GM18498 (cell line): ENCODE data around the gene TAGLN2.
A peak's percentile ranks its signal among the peaks of the same experiment; 100 is the strongest.

Source experiments
- ATAC-seq: cut with Tn5 transposase; IDR thresholded peaks from one replicate; pipeline ENCODE4 v1.9.1; 2021; ENCODE audit warnings: mild to moderate bottlenecking, moderate library complexity; ENCODE audit not compliant: unreplicated experiment

TAGLN2 gene

DNA sequence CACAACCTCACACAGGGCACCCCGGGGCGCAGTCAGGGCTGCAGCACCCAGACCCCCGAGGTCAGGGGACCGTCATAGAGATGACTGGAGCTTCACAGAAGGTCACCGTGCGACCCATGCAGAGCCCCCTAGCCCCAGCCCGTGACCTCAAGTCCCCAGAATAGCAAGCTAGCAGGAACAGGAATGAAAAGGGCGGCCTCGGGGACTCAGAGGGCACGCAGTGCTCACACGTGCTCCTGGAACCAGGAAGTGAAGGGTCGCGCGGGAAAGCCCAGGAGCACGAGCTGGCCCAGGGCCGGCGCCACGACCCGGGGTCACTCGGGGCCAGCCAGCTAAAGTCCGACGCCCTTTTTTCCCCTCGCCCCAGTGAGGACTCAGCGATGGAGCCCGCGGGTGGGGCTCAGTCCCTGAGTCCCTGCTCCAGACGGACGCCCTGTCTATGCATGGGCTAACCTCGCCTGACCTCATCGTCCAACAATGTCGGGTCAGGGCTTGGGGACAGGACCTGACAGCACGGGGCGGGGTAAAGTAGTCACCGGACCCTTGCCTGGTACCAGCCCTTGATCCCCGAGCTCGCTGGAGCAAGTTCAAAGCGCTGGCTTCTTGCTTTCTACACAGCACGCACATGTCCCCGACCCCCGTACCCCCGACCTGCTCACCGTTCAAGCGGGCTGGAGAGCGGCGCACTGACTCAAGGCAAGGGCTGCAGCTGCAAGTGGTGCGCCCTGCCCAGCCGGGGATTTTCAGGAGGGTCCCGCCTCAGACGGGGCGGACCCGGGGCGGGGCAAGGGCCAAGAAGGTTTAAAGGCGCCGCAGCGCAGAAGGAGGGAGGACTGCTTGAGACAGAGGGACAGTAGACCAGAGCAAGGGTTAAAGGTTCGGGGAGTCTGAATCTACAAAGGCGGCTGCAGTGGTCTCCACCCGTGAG lies at the start of gene TAGLN2:
Gene TAGLN2 (minus strand): TSS at position 717 of the 928 bp plus-strand sequence. CDS start 4,998 bp downstream, outside the sequence.
- peak; percentile 65 for ATAC-seq

DNA sequence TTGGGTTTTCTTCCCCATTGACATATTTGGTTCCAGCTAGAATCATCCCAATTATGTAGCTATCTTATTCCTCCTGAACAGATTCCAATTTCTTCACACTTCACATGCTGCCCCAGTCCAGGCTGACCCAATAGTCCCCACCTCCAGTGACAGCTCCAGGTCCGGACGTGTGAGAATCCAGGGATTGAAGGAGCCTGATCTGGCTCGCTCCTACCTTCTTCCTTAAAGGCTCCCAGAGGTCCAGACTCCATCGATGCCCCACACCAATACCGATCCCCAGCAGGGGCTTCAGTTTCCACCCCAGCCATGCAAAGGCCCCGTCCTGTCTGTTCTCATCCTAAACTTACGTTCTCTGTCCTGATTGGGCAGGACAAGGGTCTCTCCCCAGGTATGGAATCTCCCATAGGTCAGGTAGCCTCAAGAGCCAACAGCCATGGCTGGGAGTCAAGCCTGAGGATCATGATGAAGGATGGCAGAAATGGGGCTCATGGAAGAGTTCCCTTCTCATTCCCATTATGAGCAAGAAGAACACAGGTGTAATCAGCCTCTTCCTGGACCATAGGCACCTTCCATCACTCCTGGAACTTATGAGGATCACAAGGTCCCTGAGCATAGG lies 49.2 kb upstream of the TAGLN2 start:
- no peak for ATAC-seq

DNA sequence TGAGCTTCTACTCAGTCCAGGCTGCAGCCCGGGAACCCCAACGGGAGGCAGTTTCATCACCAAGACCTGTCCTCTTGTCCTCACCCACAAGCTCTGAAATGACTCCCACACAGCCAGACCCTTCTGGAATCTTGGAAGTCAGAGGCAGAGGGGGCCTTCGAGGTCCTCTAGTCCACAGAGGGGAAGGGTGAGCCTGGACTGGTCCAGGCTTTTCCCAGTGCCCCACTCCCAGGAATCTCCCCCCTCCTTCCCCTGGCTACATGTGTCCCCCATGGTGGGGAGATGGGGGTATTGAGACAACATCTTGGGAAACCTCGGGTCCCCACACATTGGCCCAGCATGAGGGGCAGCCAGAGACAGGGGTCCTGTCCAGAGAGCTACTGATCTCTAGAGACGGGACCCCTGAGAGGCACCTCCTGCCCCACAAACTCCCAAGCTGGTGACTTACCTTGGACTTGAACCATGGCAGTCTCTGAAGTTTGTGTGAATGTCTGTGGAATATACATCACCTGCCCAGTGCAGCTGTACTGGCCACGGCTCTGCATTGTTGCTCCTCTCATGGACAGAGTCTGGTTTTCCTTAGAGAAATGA lies 48.1 kb upstream of the TAGLN2 start:
- ATAC-seq, result no peak

DNA sequence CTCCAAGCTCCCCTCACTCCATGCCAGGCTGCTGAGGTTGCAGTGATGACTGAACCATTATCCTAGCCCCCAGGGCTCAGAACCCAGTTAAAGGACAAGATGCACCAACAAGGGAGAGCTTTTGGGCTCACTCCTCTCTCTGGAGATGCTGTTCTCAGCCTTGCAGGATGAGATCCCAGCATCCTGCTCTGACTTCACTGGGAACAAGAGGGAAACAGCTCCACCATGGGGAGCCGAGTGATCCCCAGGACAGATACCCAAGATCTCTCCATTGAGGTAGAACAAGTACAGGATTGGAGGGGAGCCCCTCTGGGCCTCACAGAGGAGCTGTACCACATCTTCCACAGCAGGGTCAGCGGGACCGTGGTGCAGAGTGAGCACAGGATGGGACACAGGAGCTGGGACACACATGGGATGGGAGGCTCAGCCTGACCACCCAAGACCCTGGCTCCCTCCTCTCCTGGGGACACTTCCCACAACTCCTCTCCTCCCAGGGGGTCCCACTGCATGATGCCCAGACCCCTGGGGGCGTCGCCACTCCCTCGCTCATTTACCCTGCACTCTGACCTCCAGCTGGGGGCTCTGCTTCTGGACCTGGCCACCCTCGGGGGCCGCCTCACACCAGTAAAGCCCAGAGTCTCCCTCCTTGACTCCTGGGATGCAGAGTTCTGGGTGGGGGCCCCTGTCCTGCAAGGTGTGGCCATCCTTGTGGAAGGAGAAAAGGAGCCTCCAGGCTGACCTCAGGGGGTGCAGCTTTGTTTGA lies 47.3 kb upstream of the TAGLN2 start:
- ATAC-seq, result no peak

DNA sequence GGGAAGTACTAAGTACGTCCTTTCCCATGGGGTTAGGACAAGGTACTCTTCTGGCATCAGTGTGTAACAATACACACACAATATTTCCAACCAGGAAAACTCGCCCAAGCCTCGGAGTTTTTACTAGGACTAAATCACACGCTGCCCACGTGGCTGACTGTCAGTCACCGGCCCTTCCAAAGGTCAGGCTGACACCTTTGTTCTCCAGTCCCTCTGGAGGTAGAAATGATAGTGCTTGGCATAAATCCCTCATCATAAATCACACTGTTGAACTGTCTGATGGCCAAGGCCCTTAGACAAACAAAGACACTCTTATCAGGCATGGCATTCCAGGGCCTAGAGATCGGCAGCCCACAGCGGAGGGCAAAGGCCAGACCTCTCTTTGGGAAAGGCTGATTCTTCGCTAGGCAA lies 45.6 kb upstream of the TAGLN2 start:
- no peak for ATAC-seq

DNA sequence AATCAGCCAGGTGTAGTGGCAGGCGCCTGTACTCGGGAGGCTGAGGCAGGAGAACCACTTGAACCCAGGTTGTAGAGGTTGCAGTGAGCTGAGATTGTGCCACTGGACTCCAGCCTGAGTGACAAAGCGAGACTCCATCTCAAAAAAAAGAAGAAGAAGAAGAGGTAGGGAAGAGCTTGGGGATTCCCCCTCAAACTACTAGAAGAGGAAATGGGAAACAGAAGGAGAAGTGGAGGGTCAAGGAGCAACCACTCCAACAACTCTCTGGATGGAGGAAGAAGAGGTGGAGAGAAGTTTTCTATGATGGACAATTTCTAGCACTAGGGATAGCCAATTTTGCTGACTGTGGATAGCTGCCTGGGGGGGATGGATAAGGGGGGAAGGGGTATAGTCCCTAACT lies 43.6 kb upstream of the TAGLN2 start:
- ATAC-seq, result no peak

DNA sequence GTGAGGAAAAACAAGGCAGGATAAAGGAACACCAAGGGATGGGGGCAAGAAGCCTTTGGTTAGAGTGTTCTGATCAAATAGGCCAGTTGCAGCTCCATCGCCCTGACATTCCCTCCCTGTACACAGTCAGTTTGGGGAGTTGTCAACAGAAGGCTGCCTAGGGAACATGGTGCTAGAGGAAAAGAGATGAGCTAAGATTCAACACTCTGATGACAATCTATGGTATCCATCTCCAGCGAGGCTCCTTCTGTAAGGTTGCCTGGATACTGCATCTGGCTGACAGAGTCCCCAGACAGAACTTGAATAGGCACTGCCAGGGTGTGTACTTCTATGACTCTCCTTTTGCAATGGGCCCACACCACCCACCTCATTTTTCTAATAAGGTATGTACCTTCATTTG lies 40.0 kb upstream of the TAGLN2 start:
- no peak for ATAC-seq

DNA sequence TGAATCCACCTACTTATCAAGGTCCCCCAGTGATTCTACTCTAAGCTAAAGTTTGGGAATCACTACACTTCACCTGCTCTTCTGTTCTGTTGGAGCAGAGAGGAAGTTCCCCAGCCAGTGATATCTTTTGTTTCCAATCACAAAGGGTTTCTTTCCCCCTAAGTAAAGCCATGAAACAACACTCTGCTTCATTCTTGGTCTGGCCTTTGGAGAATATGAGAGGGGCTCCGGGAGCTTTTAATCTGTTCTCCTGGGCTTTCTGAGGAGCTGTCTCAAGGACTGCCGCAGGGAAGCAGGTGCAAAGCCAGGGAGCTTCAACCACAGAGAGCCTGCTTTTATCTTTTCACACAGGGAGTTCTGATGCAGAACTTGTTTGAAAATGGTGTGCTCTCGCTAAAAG lies 38.8 kb upstream of the TAGLN2 start:
- no peak for ATAC-seq

DNA sequence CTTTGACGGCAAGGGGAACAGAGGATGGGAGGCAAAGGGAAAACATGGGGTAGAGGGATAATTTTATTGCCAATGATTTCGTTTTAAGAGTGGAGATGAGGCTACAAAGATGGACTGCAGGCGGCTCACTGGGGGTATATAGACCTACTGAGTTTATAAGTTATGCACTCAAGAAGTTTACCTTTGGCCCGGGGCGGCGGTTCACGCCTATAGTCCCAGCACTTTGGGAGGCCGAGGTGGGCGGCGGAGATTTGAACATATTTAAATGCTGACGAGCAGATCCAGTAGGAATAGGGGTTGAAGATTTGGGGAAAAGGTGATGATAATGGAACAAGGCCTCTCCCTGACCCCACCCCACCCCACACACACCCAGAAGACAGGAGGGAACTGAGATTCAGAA lies 36.9 kb upstream of the TAGLN2 start:
- ATAC-seq, result no peak

DNA sequence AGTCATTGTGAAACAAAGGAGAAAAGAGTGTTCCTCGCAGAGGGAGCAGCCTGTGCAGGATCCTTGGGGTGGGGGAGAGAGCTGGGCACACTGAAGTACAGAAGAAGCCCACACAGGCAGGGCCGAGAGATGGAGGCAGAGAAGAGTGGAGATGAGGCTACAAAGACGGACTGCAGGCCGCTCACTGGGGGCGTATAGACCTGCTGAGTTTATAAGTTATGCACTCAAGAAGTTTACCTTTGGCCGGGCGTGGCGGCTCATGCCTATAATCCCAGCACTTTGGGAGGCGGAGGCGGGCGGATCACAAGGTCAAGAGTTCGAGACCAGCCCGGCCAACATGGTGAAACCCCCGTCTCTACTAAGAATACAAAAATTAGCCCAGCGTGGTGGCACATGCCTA lies 36.3 kb upstream of the TAGLN2 start:
- no peak for ATAC-seq

DNA sequence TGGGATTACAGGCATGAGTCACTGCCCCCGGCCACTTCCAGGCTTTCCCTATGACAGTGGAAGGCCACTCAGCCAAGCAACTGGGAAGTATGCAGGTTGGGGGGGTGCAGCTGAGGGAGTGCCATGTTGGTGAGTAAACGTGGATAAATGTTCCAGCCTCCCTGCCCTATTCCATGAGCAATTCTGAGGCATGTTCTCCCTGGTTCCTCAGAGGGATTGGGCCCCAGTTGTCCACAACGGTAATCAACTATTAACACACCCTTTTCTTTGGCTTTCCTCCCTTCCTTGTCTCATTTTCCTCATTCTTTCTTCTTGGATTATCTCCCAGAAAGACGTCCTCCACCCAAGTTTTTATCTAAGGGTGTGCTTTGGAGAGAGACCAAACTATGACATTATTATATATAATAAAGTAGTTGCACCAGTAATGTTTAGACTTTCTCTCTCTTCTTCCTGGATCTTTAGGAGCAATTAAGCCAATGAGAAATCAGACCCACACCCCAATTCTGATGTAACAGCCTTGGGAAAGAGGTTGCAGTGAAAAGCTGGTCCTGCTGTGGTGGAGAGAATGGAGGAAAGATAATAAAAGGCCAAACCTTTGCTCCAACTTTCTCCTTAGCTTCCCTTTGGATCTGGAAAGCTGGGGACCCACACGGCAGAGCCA lies 35.5 kb upstream of the TAGLN2 start:
- ATAC-seq, result no peak

DNA sequence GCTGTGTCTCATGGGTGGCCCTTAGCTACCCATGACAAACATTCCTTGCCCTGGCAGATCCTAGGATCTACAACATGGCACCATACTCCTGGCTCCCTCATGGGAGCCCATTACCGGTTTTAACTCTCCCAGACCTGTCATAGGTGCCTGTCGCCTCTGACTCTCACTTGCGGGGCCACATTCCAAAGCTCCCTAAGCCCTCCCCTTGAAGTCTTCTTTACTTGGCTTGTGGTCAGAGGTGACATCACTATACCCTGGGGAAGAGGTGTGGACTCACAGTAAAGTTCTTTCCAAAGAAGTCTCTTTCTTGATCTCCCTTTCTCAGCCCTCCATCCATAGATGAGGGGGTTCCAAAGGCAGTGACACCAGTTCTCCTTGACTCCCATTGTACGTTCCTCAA lies 34.1 kb upstream of the TAGLN2 start:
- ATAC-seq, result no peak

DNA sequence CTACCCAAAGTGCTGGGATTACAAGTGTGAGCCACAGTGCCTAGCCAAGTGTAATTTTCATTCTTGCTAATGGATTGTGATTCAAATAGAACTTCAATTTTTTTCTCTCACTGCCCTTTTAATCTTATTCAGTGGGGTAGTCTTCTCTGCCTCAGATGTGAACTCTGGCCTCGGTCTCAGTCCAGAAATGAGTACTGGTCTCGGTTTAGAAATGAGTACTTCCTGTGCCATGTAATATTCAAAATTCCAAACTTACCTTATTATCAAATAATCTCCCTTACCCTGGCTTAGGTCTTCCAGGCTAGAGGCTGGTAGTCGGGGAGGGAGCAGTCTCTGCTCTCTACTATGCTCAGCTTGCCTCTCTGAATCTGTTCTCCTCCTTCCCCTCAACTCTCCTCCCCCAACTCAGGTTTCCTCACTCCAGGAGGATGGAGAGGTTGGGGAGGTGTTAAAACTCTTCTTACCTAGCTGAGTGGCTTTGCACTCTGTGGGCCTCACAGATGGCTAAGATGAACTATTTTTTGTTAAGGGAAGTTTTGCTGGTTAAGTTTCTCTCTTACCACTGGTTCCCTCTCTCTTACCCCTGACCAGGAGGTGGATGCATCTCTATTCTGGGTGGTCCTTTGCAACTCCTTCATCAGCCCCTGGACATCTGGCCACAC lies 33.5 kb upstream of the TAGLN2 start:
- no peak for ATAC-seq

DNA sequence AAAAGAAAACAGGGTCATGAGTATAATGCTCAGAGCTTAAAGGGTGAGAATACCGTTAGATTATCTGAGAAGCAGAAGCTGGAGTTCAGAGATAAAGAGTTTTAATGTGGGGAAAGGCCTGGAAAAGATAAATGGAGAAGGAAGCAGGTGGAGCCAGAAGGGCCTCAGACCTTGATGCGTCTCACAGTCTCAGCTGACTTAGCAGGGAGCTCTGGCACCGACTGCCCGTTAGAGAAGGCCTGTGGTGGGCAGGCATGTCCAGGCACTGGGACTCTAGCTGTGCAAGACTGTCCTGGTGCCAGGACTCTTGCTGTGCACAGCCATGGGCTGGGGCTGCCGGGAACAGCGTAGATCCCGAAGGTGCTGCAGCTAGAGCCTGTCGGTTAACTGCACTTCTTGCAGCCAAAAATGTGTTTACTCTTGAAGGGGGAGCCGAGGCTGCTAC lies 32.5 kb upstream of the TAGLN2 start:
- ATAC-seq, result no peak

DNA sequence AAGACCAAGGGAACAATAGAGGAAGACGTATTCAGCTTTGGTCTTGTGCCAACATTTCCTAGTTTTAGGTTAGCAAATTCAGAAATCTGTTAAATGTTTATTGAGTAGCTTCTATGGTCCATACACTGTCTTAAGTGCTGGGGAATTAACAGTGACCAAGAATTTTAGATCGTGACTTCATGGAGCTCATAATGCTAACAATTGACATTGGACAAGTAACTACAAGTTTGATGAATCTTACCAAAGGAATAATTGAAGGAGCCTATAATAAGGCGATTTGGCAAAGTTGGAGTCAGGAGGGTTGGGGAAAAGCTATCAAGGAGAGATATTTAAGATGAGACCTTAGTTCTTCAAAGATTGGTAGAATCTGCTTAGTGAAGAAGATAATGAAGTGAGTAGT lies 30.1 kb upstream of the TAGLN2 start:
- ATAC-seq, result no peak

DNA sequence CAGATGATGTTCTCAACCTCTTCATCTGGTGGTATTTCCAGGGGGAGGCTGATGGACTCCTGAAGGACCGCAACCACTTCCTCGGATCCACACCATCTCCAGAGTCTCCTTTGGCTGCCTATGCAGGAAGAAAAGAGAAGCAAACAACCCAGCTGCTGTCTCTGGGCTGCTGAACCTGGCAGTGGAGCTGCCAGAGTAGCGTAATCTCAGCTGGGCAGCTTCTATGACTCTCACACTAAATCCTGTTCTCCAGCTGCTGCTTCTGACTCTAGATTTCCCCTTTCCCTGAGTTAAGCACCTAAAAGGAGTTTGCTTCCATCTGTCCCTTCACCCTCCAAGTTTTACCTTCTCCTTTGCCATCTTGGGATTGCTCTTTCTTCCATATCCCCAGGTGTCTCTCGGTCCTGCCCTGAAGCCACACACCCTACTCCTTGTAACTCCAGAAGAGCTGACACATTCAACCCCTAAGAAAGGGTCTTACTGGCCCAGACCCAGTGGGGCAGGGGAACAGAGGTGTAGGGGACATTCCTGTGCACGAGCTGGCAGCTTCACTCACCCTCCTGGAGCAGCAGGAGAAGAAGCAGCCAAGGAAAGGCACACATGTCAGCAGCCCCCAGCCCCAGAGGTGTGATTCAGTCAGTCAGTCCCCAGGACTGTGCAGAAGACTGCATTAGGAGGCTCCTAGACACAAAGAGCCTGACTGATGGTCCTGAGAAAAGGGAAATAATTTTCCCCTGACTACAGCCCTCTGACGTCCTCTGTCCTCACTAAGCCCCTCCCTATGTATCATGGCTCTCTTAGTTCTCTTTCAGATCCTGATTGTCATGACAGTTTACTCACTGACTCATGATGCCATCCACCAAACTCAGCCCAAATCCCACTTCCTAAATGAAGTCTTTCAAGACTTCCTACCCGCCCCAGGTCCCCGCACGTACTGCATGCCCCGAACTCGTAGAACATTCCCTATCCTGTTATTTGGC lies 28.5 kb upstream of the TAGLN2 start, which contains the start of gene SLAMF9:
Gene SLAMF9 (minus strand): TSS at position 702 of the 980 bp plus-strand sequence. CDS start 100 bp downstream, at position 602.
- no peak for ATAC-seq

DNA sequence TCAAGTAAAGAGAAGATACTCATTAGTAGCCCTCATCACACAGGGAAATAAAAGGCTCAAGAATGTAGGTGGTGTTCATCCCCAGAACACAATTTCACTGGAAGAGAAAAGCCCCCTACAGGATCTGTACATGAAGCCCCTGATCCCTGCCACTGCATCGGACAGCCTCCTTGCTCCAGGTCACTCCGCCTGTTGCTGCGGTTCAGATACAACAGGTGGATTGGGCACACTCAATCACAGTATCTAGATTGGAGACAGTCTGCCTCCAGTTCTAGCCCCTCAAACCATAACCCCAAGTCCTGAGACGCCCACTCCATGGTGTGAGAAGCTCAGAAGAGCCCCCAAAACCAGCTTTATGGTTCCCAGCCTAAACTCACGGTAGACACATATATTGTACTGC lies 27.6 kb upstream of the TAGLN2 start:
- no peak for ATAC-seq

DNA sequence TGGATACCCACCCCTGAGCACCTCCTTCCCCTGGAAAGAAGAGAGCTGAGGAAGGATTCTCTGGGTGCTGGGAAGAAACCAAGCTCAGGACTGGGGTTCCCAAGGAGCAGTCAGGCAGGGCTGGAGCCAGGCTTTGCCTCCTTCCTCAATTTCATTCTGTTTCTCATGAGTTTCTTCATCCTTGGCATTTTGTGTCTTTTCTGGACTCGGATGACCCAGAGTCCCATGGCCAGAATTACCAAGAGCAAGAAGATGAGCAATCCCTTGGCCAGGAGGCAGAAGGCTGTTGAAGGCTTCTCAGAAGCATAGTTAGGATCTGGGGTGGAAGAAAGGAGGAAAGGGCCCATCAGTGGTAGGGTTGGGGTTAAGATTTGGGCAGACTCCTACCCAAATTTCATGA lies 26.2 kb upstream of the TAGLN2 start:
- ATAC-seq, result no peak

DNA sequence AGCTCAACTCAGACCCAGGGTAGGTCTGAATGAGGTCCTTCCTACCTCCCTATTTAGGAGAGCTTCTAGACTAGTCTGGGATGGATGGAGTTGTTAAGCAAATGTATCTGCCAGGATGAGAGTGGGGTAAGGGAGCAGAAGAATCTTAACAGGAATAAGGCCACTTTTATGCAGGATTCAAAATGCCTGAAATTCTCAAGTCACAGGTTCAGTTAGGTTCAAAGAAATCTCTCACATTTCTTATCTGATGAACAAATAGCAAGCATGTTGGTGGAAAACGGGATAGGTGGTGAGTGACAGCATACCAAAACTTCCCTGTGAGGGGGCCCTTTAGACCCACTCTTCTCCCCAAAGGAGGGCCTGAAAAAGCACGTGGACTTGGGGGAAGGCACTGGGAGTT lies 25.7 kb upstream of the TAGLN2 start:
- no peak for ATAC-seq
